ENCODE results near the gene SRMS.

- TF ChIP-seq CTCF (IDR thresholded peaks at IDR 0.05; ENCODE audit: low read length): no peak
- no peak for TF ChIP-seq EZH2 (optimal IDR thresholded peaks at IDR 0.05; ENCODE audit: low read depth, low read length)
These were observed 53.5 kb downstream of the SRMS start for GRCh38 chr20:63494084-63494419.

Measured in MM.1S (cell line).